HepG2 (cell line): ENCODE results near the gene SEMA7A. TPM values are rescaled to one million over a fixed set of nuclear protein-coding genes. Genes with fewer than 3 reads are reported as not detected.

Experiments
- ATF7 ChIP-seq, 2 experiments: fragments of 450-650 bp in 1 of 2; sonication (generic) in 1 of 2; formaldehyde crosslinking in 1 of 2; IDR thresholded peaks; 2 replicates each; pipeline versions ENCODE4 v1.4.0 to v1.6.1; 2016 to 2020; ENCODE audit warnings: antibody characterized with exemption in 1 of 2, mild to moderate bottlenecking in 1 of 2, missing genetic modification reagents in 1 of 2
- FOXA1 ChIP-seq, 2 experiments: fragments of 450-650 bp in 1 of 2; sonication (generic) in 1 of 2; formaldehyde crosslinking in 1 of 2; IDR thresholded peaks; 2 replicates each; pipeline versions ENCODE4 v1.4.0 to v1.6.1; 2016 to 2020; ENCODE audit warnings: missing genetic modification reagents in 1 of 2
- JUN ChIP-seq: sonication (generic); formaldehyde crosslinking; IDR thresholded peaks from 2 replicates; pipeline ENCODE4 v1.4.0; 2020; ENCODE audit warnings: mild to moderate bottlenecking, missing genetic modification reagents
- KLF16 ChIP-seq, 2 experiments: sonication (generic) in 1 of 2; formaldehyde crosslinking in 1 of 2; IDR thresholded peaks; 2 replicates each; pipeline versions ENCODE4 v1.6.1 to v1.8.0; 2016 to 2023; ENCODE audit warnings: missing genetic modification reagents in 2 of 2, missing compliant biosample characterization in 1 of 2
- SMARCE1 ChIP-seq: fragments of 450-650 bp; IDR thresholded peaks from 2 replicates; pipeline ENCODE4 v1.6.1; 2017; ENCODE audit warnings: borderline replicate concordance
- TARDBP ChIP-seq: sonication (generic); formaldehyde crosslinking; IDR thresholded peaks from 2 replicates; pipeline ENCODE4 v1.8.0; 2022; ENCODE audit warnings: mild to moderate bottlenecking, missing genetic modification reagents
- ZBTB26 ChIP-seq: IDR thresholded peaks from 2 replicates; pipeline ENCODE4 v1.6.1; 2016; ENCODE audit warnings: missing compliant biosample characterization, missing genetic modification reagents, borderline replicate concordance
- ZNF556 ChIP-seq: sonication (generic); formaldehyde crosslinking; IDR thresholded peaks from 2 replicates; pipeline ENCODE4 v1.4.0; 2020; ENCODE audit warnings: mild to moderate bottlenecking, missing genetic modification reagents, borderline replicate concordance
- ZNF557 ChIP-seq: sonication (generic); formaldehyde crosslinking; IDR thresholded peaks from 2 replicates; pipeline ENCODE4 v1.4.0; 2020; ENCODE audit warnings: missing genetic modification reagents
- ZNF687 ChIP-seq: sonication (generic); formaldehyde crosslinking; IDR thresholded peaks from 2 replicates; pipeline ENCODE4 v1.5.1; 2020; ENCODE audit warnings: mild to moderate bottlenecking, missing genetic modification reagents, moderate library complexity
- ZNF780A ChIP-seq: sonication (generic); formaldehyde crosslinking; IDR thresholded peaks from 2 replicates; pipeline ENCODE4 v1.8.0; 2022; ENCODE audit warnings: mild to moderate bottlenecking, missing genetic modification reagents, moderate library complexity
- polyA plus RNA-seq, 8 experiments: library from polyadenylated mRNA; depleted of rRNA in 3 of 8; stranded (reverse) in 7 of 8; unstranded in 1 of 8; fragments of >200 nt; fragmentation: Illumina TruSeq in 4 of 8; extraction: Trizol in 4 of 8; gene quantifications; 2 replicates each; pipeline versions ENCODE4 v1.2.1 to v1.2.3, GENCODE V29; 2011 to 2016; ENCODE audit warnings: low read depth in 4 of 8, missing spikeins in 1 of 8, mixed read lengths in 1 of 8; ENCODE audit not compliant: insufficient read depth in 1 of 8
- total RNA-seq, 5 experiments: library from RNA; depleted of rRNA; stranded (reverse); fragments of >200 nt; fragmentation: Illumina TruSeq; extraction: Trizol; gene quantifications; 2 replicates each; pipeline ENCODE4 v1.2.3, GENCODE V29; 2016; ENCODE audit warnings: low read depth in 1 of 5
- TF ChIP-seq, protein P1 (sequence below): IDR thresholded peaks from 2 replicates; pipeline ENCODE4 v1.4.0; 2020; ENCODE audit warnings: mild to moderate bottlenecking, missing genetic modification reagents

The SEMA7A gene
- total and polyA plus RNA-seq, 2 of the 13 experiments (the other 11 are each of a cell fraction or from before 2014, with no cell fraction given): 9.0 to 15.8 TPM

- TF ChIP-seq ZNF556 (CRISPR knock-in tag): no peak
- TF ChIP-seq JUN (CRISPR knock-in tag): peak; percentile 86; the same call in 1 of the 2 replicates
- TF ChIP-seq ZNF557 (CRISPR knock-in tag): no peak
- TF ChIP-seq FOXA1 (IDR thresholded peaks at IDR 0.05): no peak
- TF ChIP-seq FOXA1 (CRISPR knock-in tag; IDR thresholded peaks at IDR 0.05): peak; percentile 65
- TF ChIP-seq ATF7 (IDR thresholded peaks at IDR 0.05): no peak
- peak; percentile 69; the same call in 1 of the 2 replicates for TF ChIP-seq ATF7 (CRISPR knock-in tag; IDR thresholded peaks at IDR 0.05)
- no peak for TF ChIP-seq KLF16 (CRISPR knock-in tag; IDR thresholded peaks at IDR 0.05)
- peak; percentile 38; the same call in 1 of the 2 replicates for TF ChIP-seq ZNF687 (CRISPR knock-in tag)
- TF ChIP-seq, protein P1, sequence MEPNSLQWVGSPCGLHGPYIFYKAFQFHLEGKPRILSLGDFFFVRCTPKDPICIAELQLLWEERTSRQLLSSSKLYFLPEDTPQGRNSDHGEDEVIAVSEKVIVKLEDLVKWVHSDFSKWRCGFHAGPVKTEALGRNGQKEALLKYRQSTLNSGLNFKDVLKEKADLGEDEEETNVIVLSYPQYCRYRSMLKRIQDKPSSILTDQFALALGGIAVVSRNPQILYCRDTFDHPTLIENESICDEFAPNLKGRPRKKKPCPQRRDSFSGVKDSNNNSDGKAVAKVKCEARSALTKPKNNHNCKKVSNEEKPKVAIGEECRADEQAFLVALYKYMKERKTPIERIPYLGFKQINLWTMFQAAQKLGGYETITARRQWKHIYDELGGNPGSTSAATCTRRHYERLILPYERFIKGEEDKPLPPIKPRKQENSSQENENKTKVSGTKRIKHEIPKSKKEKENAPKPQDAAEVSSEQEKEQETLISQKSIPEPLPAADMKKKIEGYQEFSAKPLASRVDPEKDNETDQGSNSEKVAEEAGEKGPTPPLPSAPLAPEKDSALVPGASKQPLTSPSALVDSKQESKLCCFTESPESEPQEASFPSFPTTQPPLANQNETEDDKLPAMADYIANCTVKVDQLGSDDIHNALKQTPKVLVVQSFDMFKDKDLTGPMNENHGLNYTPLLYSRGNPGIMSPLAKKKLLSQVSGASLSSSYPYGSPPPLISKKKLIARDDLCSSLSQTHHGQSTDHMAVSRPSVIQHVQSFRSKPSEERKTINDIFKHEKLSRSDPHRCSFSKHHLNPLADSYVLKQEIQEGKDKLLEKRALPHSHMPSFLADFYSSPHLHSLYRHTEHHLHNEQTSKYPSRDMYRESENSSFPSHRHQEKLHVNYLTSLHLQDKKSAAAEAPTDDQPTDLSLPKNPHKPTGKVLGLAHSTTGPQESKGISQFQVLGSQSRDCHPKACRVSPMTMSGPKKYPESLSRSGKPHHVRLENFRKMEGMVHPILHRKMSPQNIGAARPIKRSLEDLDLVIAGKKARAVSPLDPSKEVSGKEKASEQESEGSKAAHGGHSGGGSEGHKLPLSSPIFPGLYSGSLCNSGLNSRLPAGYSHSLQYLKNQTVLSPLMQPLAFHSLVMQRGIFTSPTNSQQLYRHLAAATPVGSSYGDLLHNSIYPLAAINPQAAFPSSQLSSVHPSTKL (CRISPR knock-in tag): 0 out of 2 replicates have a peak, but pooled peaks have one; percentile 18
- no peak for TF ChIP-seq TARDBP
- no peak for TF ChIP-seq ZBTB26 (CRISPR knock-in tag)
- TF ChIP-seq SMARCE1: no peak
- no peak for TF ChIP-seq ZNF780A (CRISPR knock-in tag)
Observed at GRCh38 chr15:74396445-74397238, 37.1 kb downstream of the SEMA7A start (continued).
